Stimulated activated naive CD8-positive, alpha-beta T cell treated with anti-CD3 and anti-CD28 coated beads, Interleukin-15, Interleukin-2, amounts not matched to agents 100 ng/mL and 50 ng/mL, for 24 hours (primary cell): ENCODE measurements around the gene GABRB2.
"Not testable (repeated sequence)": the region's sequence is repeated elsewhere in the genome, so short reads cannot be mapped to it uniquely, and the experiment has no call there.

Experiments used
- H3K27ac Mint-ChIP-seq: one replicate; pipeline ENCODE4 v1.8.0; 2021; ENCODE audit warnings: mild to moderate bottlenecking, mixed read lengths
- H3K27me3 Mint-ChIP-seq: one replicate; pipeline ENCODE4 v1.8.0; 2021; ENCODE audit warnings: mixed read lengths
- H3K36me3 Mint-ChIP-seq: one replicate; pipeline ENCODE4 v1.8.0; 2021; ENCODE audit warnings: low read depth, mixed read lengths
- H3K4me1 Mint-ChIP-seq: one replicate; pipeline ENCODE4 v1.8.0; 2021; ENCODE audit warnings: low read depth, mixed read lengths
- H3K4me3 Mint-ChIP-seq: one replicate; pipeline ENCODE4 v1.8.0; 2021; ENCODE audit warnings: mild to moderate bottlenecking, mixed read lengths
- H3K9me3 Mint-ChIP-seq: one replicate; pipeline ENCODE4 v1.8.0; 2021; ENCODE audit warnings: mixed read lengths

GABRB2 gene

GRCh38 chr5:161312882-161313281 is 233.6 kb downstream of the GABRB2 start:
- Mint-ChIP-seq H3K27me3 (no peaks in the 10 kb centered on the region), H3K9me3 (peaks cover 4% of the 10 kb centered on the region), H3K27ac (no peak overlapping the region), H3K4me1 (no peaks in the 10 kb centered on the region), H3K36me3 (no peaks in the 10 kb centered on the region), H3K4me3 (no peak overlapping the region)

- no peaks in the 10 kb centered on the region for H3K27me3 Mint-ChIP-seq
- H3K27ac Mint-ChIP-seq = no peak overlapping the region
- no peak overlapping the region for H3K4me3 Mint-ChIP-seq
- peaks cover 4% of the 10 kb centered on the region for H3K9me3 Mint-ChIP-seq
- H3K36me3 Mint-ChIP-seq = no peaks in the 10 kb centered on the region
- H3K4me1 Mint-ChIP-seq = no peaks in the 10 kb centered on the region
Measured at GRCh38 chr5:161311965-161312364, 234.6 kb downstream of the GABRB2 start.

- no peaks in the 10 kb centered on the region for H3K4me1 Mint-ChIP-seq
- no peaks in the 10 kb centered on the region for H3K27me3 Mint-ChIP-seq
- no peak overlapping the region for H3K27ac Mint-ChIP-seq
- peaks cover 4% of the 10 kb centered on the region for H3K9me3 Mint-ChIP-seq
- no peak overlapping the region for H3K4me3 Mint-ChIP-seq
- H3K36me3 Mint-ChIP-seq = no peaks in the 10 kb centered on the region
Measured at GRCh38 chr5:161311146-161311708, 235.3 kb downstream of the GABRB2 start.

- no peaks in the 10 kb centered on the region for H3K27me3 Mint-ChIP-seq
- H3K27ac Mint-ChIP-seq = no peak overlapping the region
- H3K36me3 Mint-ChIP-seq = no peaks in the 10 kb centered on the region
- no peaks in the 10 kb centered on the region for H3K4me1 Mint-ChIP-seq
- H3K4me3 Mint-ChIP-seq = no peak overlapping the region
- H3K9me3 Mint-ChIP-seq = peaks cover 8% of the 10 kb centered on the region
Measured at GRCh38 chr5:161306351-161306995, 240.1 kb downstream of the GABRB2 start.

- no peak overlapping the region for H3K4me3 Mint-ChIP-seq
- H3K27ac Mint-ChIP-seq = no peak overlapping the region
- peaks cover 8% of the 10 kb centered on the region for H3K9me3 Mint-ChIP-seq
- no peaks in the 10 kb centered on the region for H3K27me3 Mint-ChIP-seq
- H3K4me1 Mint-ChIP-seq = no peaks in the 10 kb centered on the region
- no peaks in the 10 kb centered on the region for H3K36me3 Mint-ChIP-seq
Measured at GRCh38 chr5:161305601-161306000, 240.9 kb downstream of the GABRB2 start.

GRCh38 chr5:161302559-161302958 is 244.0 kb downstream of the GABRB2 start:
- no peak overlapping the region for H3K4me3 Mint-ChIP-seq
- no peaks in the 10 kb centered on the region for H3K27me3 Mint-ChIP-seq
- no peak overlapping the region for H3K27ac Mint-ChIP-seq
- no peaks in the 10 kb centered on the region for H3K4me1 Mint-ChIP-seq
- H3K36me3 Mint-ChIP-seq = no peaks in the 10 kb centered on the region
- peaks cover 4% of the 10 kb centered on the region for H3K9me3 Mint-ChIP-seq

GRCh38 chr5:161301586-161301985 is 244.9 kb downstream of the GABRB2 start:
- H3K4me3 Mint-ChIP-seq = no peak overlapping the region
- peaks cover 4% of the 10 kb centered on the region for H3K9me3 Mint-ChIP-seq
- no peaks in the 10 kb centered on the region for H3K27me3 Mint-ChIP-seq
- no peaks in the 10 kb centered on the region for H3K4me1 Mint-ChIP-seq
- no peak overlapping the region for H3K27ac Mint-ChIP-seq
- H3K36me3 Mint-ChIP-seq = no peaks in the 10 kb centered on the region

GRCh38 chr5:161299053-161299452 is 247.5 kb downstream of the GABRB2 start:
- Mint-ChIP-seq H3K27ac (no peak overlapping the region), H3K4me3 (no peak overlapping the region)

GRCh38 chr5:161297388-161297787 is 249.1 kb downstream of the GABRB2 start:
- H3K27ac Mint-ChIP-seq, H3K4me3 Mint-ChIP-seq, H3K36me3 Mint-ChIP-seq, H3K4me1 Mint-ChIP-seq, H3K27me3 Mint-ChIP-seq, H3K9me3 Mint-ChIP-seq: not testable (repeated sequence)

More at GRCh38 chr5:161299053-161299452, 247.5 kb downstream of the GABRB2 start:
- peaks cover 4% of the 10 kb centered on the region for H3K9me3 Mint-ChIP-seq
- H3K36me3 Mint-ChIP-seq = no peaks in the 10 kb centered on the region
- no peaks in the 10 kb centered on the region for H3K27me3 Mint-ChIP-seq
- no peaks in the 10 kb centered on the region for H3K4me1 Mint-ChIP-seq

- Mint-ChIP-seq H3K4me3 (no peak overlapping the region), H3K36me3 (no peaks in the 10 kb centered on the region), H3K4me1 (no peaks in the 10 kb centered on the region), H3K27me3 (no peaks in the 10 kb centered on the region), H3K9me3 (no peaks in the 10 kb centered on the region), H3K27ac (no peak overlapping the region)
Measured at GRCh38 chr5:161295721-161296250, 250.7 kb downstream of the GABRB2 start.

- H3K9me3 Mint-ChIP-seq = no peaks in the 10 kb centered on the region
- no peaks in the 10 kb centered on the region for H3K36me3 Mint-ChIP-seq
- no peaks in the 10 kb centered on the region for H3K4me1 Mint-ChIP-seq
- H3K27me3 Mint-ChIP-seq = no peaks in the 10 kb centered on the region
- H3K27ac Mint-ChIP-seq = no peak overlapping the region
- H3K4me3 Mint-ChIP-seq = no peak overlapping the region
Measured at GRCh38 chr5:161288071-161288470, 258.5 kb downstream of the GABRB2 start.

GRCh38 chr5:161287436-161287835 is 259.1 kb downstream of the GABRB2 start:
- H3K27me3 Mint-ChIP-seq = no peaks in the 10 kb centered on the region
- H3K27ac Mint-ChIP-seq = no peak overlapping the region
- no peaks in the 10 kb centered on the region for H3K36me3 Mint-ChIP-seq
- H3K9me3 Mint-ChIP-seq = peaks cover 2% of the 10 kb centered on the region
- no peaks in the 10 kb centered on the region for H3K4me1 Mint-ChIP-seq
- H3K4me3 Mint-ChIP-seq = no peak overlapping the region

- Mint-ChIP-seq H3K4me3 (no peak overlapping the region), H3K9me3 (peaks cover 5% of the 10 kb centered on the region), H3K27ac (no peak overlapping the region), H3K36me3 (no peaks in the 10 kb centered on the region), H3K27me3 (no peaks in the 10 kb centered on the region), H3K4me1 (no peaks in the 10 kb centered on the region)
Measured at GRCh38 chr5:161286066-161286655, 260.4 kb downstream of the GABRB2 start.

GRCh38 chr5:161284445-161284844 is 262.1 kb downstream of the GABRB2 start:
- H3K27ac Mint-ChIP-seq = no peak overlapping the region

GRCh38 chr5:161283296-161283695 is 263.2 kb downstream of the GABRB2 start:
- Mint-ChIP-seq H3K36me3 (no peaks in the 10 kb centered on the region), H3K9me3 (peaks cover 5% of the 10 kb centered on the region), H3K27ac (no peak overlapping the region), H3K4me3 (no peak overlapping the region), H3K27me3 (no peaks in the 10 kb centered on the region), H3K4me1 (no peaks in the 10 kb centered on the region)

More at GRCh38 chr5:161284445-161284844, 262.1 kb downstream of the GABRB2 start:
- no peaks in the 10 kb centered on the region for H3K4me1 Mint-ChIP-seq
- H3K36me3 Mint-ChIP-seq = no peaks in the 10 kb centered on the region
- peaks cover 5% of the 10 kb centered on the region for H3K9me3 Mint-ChIP-seq
- no peaks in the 10 kb centered on the region for H3K27me3 Mint-ChIP-seq
- H3K4me3 Mint-ChIP-seq = no peak overlapping the region
